Brain microvascular endothelial cell (primary cell): ENCODE data around the gene CDON.

Source experiments
- DNase-seq: peaks from one replicate; pipeline ENCODE4 v3.0.0-alpha.2; 2020
- H3K27ac ChIP-seq: fragments of 250-450 bp; sonication (Bioruptor Pico); 2 replicates; pipeline ENCODE4 v1.5.1; 2020; ENCODE audit warnings: mild to moderate bottlenecking, moderate library complexity
- H3K27me3 ChIP-seq: fragments of 250-450 bp; sonication (Bioruptor Pico); replicated peaks from 2 replicates; pipeline ENCODE4 v1.5.1; 2020; ENCODE audit warnings: mild to moderate bottlenecking
- H3K36me3 ChIP-seq: fragments of 250-450 bp; sonication (Bioruptor Pico); replicated peaks from 2 replicates; pipeline ENCODE4 v1.5.1; 2020; ENCODE audit warnings: mild to moderate bottlenecking
- H3K4me3 ChIP-seq: 2 replicates; pipeline ENCODE4 v1.5.1; 2011; ENCODE audit warnings: low read depth, mild to moderate bottlenecking, control low read depth, low read length, moderate library complexity
- in situ Hi-C: cut with HindIII; loops from 2 replicates; pipeline ENCODE4 v1.10.0; 2017; ENCODE audit warnings: low sequenced_read_pairs, low pct_ligation_motif_present
- TF ChIP-seq, protein P1 (sequence below): IDR thresholded peaks from 2 replicates; pipeline ENCODE4 v1.5.1; 2011; ENCODE audit warnings: low read depth, mild to moderate bottlenecking, moderate library complexity, low read length, control low read depth, inconsistent platforms; ENCODE audit errors: missing control alignments

Gene CDON, protein sequence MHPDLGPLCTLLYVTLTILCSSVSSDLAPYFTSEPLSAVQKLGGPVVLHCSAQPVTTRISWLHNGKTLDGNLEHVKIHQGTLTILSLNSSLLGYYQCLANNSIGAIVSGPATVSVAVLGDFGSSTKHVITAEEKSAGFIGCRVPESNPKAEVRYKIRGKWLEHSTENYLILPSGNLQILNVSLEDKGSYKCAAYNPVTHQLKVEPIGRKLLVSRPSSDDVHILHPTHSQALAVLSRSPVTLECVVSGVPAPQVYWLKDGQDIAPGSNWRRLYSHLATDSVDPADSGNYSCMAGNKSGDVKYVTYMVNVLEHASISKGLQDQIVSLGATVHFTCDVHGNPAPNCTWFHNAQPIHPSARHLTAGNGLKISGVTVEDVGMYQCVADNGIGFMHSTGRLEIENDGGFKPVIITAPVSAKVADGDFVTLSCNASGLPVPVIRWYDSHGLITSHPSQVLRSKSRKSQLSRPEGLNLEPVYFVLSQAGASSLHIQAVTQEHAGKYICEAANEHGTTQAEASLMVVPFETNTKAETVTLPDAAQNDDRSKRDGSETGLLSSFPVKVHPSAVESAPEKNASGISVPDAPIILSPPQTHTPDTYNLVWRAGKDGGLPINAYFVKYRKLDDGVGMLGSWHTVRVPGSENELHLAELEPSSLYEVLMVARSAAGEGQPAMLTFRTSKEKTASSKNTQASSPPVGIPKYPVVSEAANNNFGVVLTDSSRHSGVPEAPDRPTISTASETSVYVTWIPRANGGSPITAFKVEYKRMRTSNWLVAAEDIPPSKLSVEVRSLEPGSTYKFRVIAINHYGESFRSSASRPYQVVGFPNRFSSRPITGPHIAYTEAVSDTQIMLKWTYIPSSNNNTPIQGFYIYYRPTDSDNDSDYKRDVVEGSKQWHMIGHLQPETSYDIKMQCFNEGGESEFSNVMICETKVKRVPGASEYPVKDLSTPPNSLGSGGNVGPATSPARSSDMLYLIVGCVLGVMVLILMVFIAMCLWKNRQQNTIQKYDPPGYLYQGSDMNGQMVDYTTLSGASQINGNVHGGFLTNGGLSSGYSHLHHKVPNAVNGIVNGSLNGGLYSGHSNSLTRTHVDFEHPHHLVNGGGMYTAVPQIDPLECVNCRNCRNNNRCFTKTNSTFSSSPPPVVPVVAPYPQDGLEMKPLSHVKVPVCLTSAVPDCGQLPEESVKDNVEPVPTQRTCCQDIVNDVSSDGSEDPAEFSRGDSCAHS (N-terminal part only)

DNA sequence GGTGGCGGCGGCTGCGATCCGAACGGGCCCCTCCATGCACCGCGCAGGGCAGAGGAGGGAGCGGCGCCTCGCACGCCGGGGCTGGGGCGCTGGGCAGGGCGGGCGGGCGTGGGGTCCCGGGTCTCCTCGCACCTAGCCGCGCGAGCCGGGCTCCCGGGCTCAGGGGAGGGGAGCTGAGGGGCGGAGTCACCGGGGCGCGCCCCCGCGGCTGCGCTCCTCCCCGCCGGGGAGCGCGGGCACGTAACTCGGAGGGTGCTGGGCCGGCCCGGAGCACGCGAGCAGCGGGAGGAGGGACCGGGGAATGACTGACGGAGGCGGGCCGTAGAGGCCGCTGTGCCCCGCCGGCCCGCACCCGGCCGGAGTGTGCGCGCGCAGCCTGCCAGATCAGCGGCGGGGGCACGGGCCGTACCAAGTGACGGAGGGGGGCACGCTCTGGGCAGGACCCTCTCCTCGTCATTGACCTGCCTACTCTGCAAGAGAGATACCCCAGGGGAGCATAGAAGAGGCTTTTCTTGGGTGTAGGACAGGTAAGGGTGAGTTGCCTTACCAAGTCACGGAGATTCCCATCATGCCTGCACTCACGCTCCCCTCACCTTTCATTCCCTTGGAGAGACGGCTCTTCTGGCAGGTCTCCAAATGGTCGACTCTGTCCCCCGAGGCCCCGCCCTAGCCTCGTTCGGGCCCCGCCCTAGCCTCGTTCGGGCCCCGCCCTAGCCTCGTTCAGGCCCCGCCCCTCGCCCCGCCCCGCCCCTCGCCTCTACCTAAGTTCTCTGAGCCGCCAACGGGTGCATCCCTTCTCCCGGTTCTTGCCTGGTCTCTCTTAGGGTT is at the start of gene CDON:
Gene CDON, minus strand, starts transcription at position 188 of the 828 bp plus-strand sequence. CDS start 39,390 bp downstream, outside the sequence.
- no peaks in the 10 kb centered on the region for H3K36me3 ChIP-seq
- TF ChIP-seq, protein P1, sequence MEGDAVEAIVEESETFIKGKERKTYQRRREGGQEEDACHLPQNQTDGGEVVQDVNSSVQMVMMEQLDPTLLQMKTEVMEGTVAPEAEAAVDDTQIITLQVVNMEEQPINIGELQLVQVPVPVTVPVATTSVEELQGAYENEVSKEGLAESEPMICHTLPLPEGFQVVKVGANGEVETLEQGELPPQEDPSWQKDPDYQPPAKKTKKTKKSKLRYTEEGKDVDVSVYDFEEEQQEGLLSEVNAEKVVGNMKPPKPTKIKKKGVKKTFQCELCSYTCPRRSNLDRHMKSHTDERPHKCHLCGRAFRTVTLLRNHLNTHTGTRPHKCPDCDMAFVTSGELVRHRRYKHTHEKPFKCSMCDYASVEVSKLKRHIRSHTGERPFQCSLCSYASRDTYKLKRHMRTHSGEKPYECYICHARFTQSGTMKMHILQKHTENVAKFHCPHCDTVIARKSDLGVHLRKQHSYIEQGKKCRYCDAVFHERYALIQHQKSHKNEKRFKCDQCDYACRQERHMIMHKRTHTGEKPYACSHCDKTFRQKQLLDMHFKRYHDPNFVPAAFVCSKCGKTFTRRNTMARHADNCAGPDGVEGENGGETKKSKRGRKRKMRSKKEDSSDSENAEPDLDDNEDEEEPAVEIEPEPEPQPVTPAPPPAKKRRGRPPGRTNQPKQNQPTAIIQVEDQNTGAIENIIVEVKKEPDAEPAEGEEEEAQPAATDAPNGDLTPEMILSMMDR = no peak
- peak within 1 kb of the TSS; percentile 61 for H3K4me3 ChIP-seq
- DNase-seq = peak; percentile 75
- H3K27ac ChIP-seq = peak within 1 kb of the TSS; percentile 94
- in situ Hi-C loops = no loop called here
- H3K27me3 ChIP-seq = peaks cover 29% of the 10 kb centered on the region

DNA sequence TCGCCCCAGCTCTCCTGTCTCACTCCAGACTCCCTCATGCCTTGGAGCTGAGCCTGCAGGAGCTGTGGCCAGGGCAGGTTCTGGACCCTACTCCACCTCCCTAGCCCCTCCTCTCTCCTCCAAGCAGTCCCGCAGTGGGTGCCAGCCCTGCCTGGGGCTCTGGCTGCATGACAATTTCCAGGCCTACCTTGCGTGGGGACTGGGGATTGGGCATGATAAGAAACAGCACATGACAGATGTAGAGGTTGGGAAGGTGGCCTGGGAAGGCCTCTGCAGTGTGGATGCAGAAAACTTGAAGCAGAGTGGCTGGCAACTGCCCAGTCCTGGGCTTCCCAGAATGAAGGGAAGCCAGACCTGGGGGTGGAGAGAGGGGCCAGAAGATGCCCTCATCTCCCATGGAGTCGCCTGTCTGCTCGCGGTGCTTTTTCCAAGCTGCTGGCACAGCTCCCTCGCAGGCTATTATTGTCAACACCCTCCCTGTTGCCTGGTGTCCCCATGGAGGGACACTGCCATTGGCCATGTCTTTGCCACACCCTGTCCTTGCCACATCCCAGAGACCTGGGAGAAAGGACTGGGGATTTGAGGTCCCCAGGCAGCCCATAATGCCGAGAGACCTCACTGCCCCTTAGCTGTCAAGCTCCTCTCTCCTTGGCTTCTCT is 48.9 kb upstream of the CDON start:
- TF ChIP-seq, protein P1 = no peak

DNA sequence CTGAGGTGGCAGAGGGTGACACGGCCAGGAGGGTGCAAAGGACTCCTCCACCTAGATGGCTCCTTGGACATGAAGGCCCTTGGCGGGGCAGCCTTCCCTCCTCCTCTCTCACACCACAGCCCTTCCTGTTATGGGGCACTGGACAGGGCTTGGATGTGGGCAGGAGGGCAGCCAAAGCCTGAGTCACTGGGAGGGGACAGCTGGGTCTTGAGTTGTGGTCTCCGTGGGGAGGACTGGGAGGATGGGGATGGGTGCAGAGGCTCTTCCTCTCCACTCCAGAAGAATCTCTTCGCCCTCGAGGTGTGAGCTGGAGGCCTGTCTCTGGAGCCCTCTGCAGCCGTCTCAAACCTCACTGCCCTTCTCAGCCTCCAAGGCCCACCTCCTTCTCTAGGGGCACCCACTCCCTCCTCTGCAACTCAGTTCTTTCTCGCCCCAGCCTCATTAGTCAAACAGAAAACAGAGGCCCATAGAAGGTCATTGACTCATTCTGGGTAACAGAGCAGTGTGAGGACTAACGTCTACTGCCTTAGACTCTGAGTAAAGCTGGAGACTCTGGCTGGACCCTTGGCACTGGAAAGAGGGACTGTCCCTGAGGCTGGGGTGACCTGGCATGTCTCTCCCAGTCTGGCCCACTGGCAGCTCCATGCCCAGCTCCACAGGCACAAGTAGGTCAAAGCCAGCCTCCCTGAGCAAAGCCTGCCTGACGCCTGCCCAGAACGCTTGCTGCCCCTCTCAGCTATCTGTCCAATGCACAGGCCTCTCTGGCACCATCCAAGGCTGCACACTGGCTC is 47.5 kb upstream of the CDON start:
- no peaks in the 10 kb centered on the region for H3K36me3 ChIP-seq
- in situ Hi-C loops = no loop called here
- TF ChIP-seq, protein P1 = no peak
- H3K27me3 ChIP-seq = no peaks in the 10 kb centered on the region
- no peak overlapping the region for H3K4me3 ChIP-seq
- H3K27ac ChIP-seq = no peak overlapping the region
- DNase-seq = peak; percentile 5

More for the DNA sequence above, 48.9 kb upstream of the CDON start:
- Histone ChIP-seq H3K4me3 (no peak overlapping the region), H3K27ac (no peak overlapping the region), H3K36me3 (no peaks in the 10 kb centered on the region), H3K27me3 (no peaks in the 10 kb centered on the region)
- no peak for DNase-seq
- in situ Hi-C loops = no loop called here

DNA sequence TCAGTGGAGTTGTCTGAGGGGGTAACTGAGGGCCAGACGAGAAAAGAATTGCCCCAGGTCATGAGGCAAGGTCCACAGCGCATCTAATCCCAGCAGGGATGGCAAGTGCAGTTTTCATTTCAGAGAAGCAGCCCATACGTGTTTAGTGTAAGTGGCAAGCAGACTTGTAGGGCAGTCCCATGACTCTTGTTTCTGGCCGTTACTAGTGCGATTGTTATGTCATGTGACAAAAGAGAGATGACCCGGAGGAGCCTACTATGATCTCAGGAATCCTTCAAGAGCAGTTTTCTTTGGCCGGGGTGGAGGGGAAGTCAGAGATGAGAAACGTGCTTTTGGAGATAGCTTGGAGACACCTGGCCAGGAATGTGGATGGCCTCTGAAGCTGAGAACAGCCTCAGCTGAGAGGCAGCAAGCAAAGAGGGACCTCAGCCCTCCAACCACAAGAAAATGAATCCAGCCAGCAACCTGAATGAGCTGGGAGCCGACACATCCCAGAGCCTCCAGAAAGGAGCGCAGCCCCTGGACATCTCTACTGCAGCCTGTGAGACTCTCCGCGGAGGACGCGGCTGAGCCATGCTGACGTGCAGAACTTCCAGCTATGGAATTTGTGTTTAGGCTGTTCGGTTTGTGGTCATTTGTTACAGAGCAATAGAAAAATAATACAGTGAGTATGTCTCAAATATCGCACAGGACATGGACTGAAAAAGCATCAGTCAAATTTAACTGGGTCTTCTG is 44.1 kb upstream of the CDON start:
- H3K4me3 ChIP-seq = no peak overlapping the region
- in situ Hi-C loops = no loop called here

More for the DNA sequence above, 44.1 kb upstream of the CDON start:
- no peak for DNase-seq
- TF ChIP-seq, protein P1 = no peak
- H3K27me3 ChIP-seq = no peaks in the 10 kb centered on the region
- H3K27ac ChIP-seq = no peak overlapping the region
- no peaks in the 10 kb centered on the region for H3K36me3 ChIP-seq
